IMR-90 (cell line): Measurements from ENCODE around the gene RNF225. TPM values are rescaled to one million over a fixed set of nuclear protein-coding genes. Genes with fewer than 3 reads are reported as not detected.

Experiments
- ATAC-seq: fragments of 200-7000 bp; cut with Tn5 transposase; 2 replicates; pipeline ENCODE4 v1.9.1; 2020; ENCODE audit warnings: low read depth, mild to moderate bottlenecking, moderate library complexity
- BruUV-seq: library from RNA; stranded (reverse); fragments of 400-500 nt; replicated peaks from 2 replicates; lab custom pipeline; 2021; lab: Mats Ljungman, UMichigan
- CTCF ChIA-PET: fragments of 300-600 bp; formaldehyde crosslinking; extraction: SDS; loops from one replicate; lab custom pipeline; 2021; ENCODE audit warnings: antibody characterized with exemption; lab: Yijun Ruan, JAX
- POLR2A ChIA-PET: fragments of 300-600 bp; sonication (Branson Sonifier 250); formaldehyde crosslinking; loops from one replicate; lab custom pipeline; 2022; ENCODE audit warnings: antibody characterized with exemption; ENCODE audit not compliant: unreplicated experiment; lab: Charles Lee
- DNase-seq: peaks from one replicate; pipeline ENCODE4 v3.0.0; 2013
- H2AFZ ChIP-seq: replicated peaks from 2 replicates; pipeline ENCODE3; 2013; ENCODE audit warnings: low read length, mild to moderate bottlenecking; ENCODE audit not compliant: poor library complexity
- H2AK5ac ChIP-seq: 2 replicates; pipeline ENCODE4 v1.6.1; 2013; ENCODE audit warnings: low read depth, low read length, inconsistent platforms
- H2AK9ac ChIP-seq: replicated peaks from 2 replicates; pipeline ENCODE3; 2013; ENCODE audit warnings: mild to moderate bottlenecking, low read depth, low read length, moderate library complexity; ENCODE audit not compliant: poor library complexity
- H2BK120ac ChIP-seq: 2 replicates; pipeline ENCODE4 v1.6.1; 2013; ENCODE audit warnings: low read depth, low read length, inconsistent platforms
- H2BK15ac ChIP-seq: 3 replicates; pipeline ENCODE4 v1.6.1; 2013; ENCODE audit warnings: low read depth, low read length, inconsistent platforms
- H2BK20ac ChIP-seq: 2 replicates; pipeline ENCODE4 v1.6.1; 2013; ENCODE audit warnings: low read depth, mild to moderate bottlenecking, inconsistent platforms, low read length, moderate library complexity
- H2BK5ac ChIP-seq: 2 replicates; pipeline ENCODE4 v1.6.1; 2013; ENCODE audit warnings: mild to moderate bottlenecking, low read depth, low read length, inconsistent platforms; ENCODE audit not compliant: poor library complexity, severe bottlenecking
- H3K14ac ChIP-seq: replicated peaks from 2 replicates; pipeline ENCODE4 v1.6.1; 2013; ENCODE audit warnings: low read depth, low read length, inconsistent platforms
- H3K18ac ChIP-seq: 2 replicates; pipeline ENCODE4 v1.6.1; 2013; ENCODE audit warnings: low read depth, low read length, control low read depth
- H3K23ac ChIP-seq: 2 replicates; pipeline ENCODE4 v1.6.1; 2013; ENCODE audit warnings: low read depth, low read length, inconsistent platforms
- H3K27ac ChIP-seq: 2 replicates; pipeline ENCODE4 v1.5.1; 2013; ENCODE audit warnings: mild to moderate bottlenecking, control low read depth, low read length; ENCODE audit not compliant: insufficient read depth
- H3K27me3 ChIP-seq: 2 replicates; pipeline ENCODE4 v1.6.1; 2013; ENCODE audit warnings: low read length; ENCODE audit not compliant: control insufficient read depth, insufficient read depth
- H3K36me3 ChIP-seq: 2 replicates; pipeline ENCODE4 v1.6.1; 2013; ENCODE audit warnings: low read length, mixed read lengths; ENCODE audit not compliant: control insufficient read depth, insufficient read depth
- H3K4ac ChIP-seq: 2 replicates; pipeline ENCODE4 v1.6.1; 2013; ENCODE audit warnings: low read depth, low read length, inconsistent platforms
- H3K4me1 ChIP-seq: 2 replicates; pipeline ENCODE4 v1.6.1; 2013; ENCODE audit warnings: low read length, mixed read lengths; ENCODE audit not compliant: control insufficient read depth, insufficient read depth
- H3K4me2 ChIP-seq: 2 replicates; pipeline ENCODE4 v1.6.1; 2013; ENCODE audit warnings: low read depth, mild to moderate bottlenecking, control low read depth, low read length, moderate library complexity
- H3K4me3 ChIP-seq: 2 replicates; pipeline ENCODE4 v1.5.1; 2013; ENCODE audit warnings: low read depth, mild to moderate bottlenecking, control low read depth, low read length, moderate library complexity; ENCODE audit not compliant: insufficient read depth
- H3K56ac ChIP-seq: 2 replicates; pipeline ENCODE4 v1.6.1; 2013; ENCODE audit warnings: low read length, inconsistent platforms; ENCODE audit not compliant: insufficient read depth; ENCODE audit errors: extremely low read depth
- H3K79me1 ChIP-seq, 2 experiments: 2 replicates each; pipeline ENCODE4 v1.6.1; 2013; ENCODE audit warnings: low read length in 2 of 2, inconsistent platforms in 1 of 2, low read depth in 1 of 2
- H3K9ac ChIP-seq: 2 replicates; pipeline ENCODE4 v1.6.1; 2013; ENCODE audit warnings: low read depth, low read length, control low read depth
- H3K9me1 ChIP-seq: 2 replicates; pipeline ENCODE4 v1.6.1; 2013; ENCODE audit warnings: low read length, inconsistent platforms; ENCODE audit not compliant: insufficient read depth
- H3K9me3 ChIP-seq: 2 replicates; pipeline ENCODE4 v1.6.1; 2013; ENCODE audit warnings: low read length; ENCODE audit not compliant: control insufficient read depth, insufficient read depth
- H4K20me1 ChIP-seq: 2 replicates; pipeline ENCODE4 v1.6.1; 2013; ENCODE audit warnings: low read length, inconsistent platforms; ENCODE audit not compliant: insufficient read depth
- H4K5ac ChIP-seq: 2 replicates; pipeline ENCODE4 v1.6.1; 2013; ENCODE audit warnings: mild to moderate bottlenecking, low read depth, low read length, control low read depth
- H4K8ac ChIP-seq, 2 experiments: 2 replicates each; pipeline ENCODE4 v1.6.1; 2013; ENCODE audit warnings: low read depth in 2 of 2, low read length in 2 of 2, control low read depth in 1 of 2, inconsistent platforms in 1 of 2
- H4K91ac ChIP-seq: 2 replicates; pipeline ENCODE4 v1.6.1; 2013; ENCODE audit warnings: low read depth, low read length, inconsistent platforms; ENCODE audit not compliant: insufficient read depth
- FOS ChIP-seq: fragments of 150-350 bp; IDR thresholded peaks from 2 replicates; pipeline ENCODE4 v1.6.1; 2016; ENCODE audit warnings: low read depth, low read length
- WGBS, 2 experiments: methylation state at CpG; one replicate each; pipeline versions ENCODE4 v1.1.5 to v1.1.7; 2013; ENCODE audit warnings: missing lambda C conversion rate in 2 of 2; ENCODE audit not compliant: insufficient read length in 1 of 2; ENCODE audit errors: extremely low coverage in 2 of 2; 5-methylcytosine and 5-hydroxymethylcytosine counted together
- dilution Hi-C: fragments of 300-500 bp; cut with HindIII; formaldehyde crosslinking; loops from one replicate; pipeline ENCODE4 v1.14.3; 2018; ENCODE audit warnings: low sequenced_read_pairs; ENCODE audit not compliant: unreplicated experiment
- in situ Hi-C: fragments of 300-500 bp; cut with MboI; formaldehyde crosslinking; loops from 3 replicates; pipeline ENCODE4 v1.14.3; 2019; ENCODE audit warnings: low sequenced_read_pairs, inconsistent platforms, mixed read lengths
- intact Hi-C: fragments of 100-400 bp; cut with micrococcal nuclease; formaldehyde crosslinking; loops from 2 replicates; pipeline ENCODE4 v1.10.0; 2022
- polyA plus RNA-seq, 3 experiments: library from polyadenylated mRNA; depleted of rRNA; stranded (reverse); fragments of >200 nt; gene quantifications; 2 replicates each; pipeline ENCODE4 v1.2.3, GENCODE V29; 2012; ENCODE audit warnings: low replicate concordance in 1 of 3
- total RNA-seq: library from RNA; depleted of rRNA; stranded (reverse); fragments of >200 nt; gene quantifications from 2 replicates; pipeline ENCODE4 v1.2.3, GENCODE V29; 2012

The RNF225 gene
- total and polyA plus RNA-seq, 2 of the 4 experiments (the other 2 are of a cell fraction): 0.10 TPM; not detected in 1

GRCh38 chr19:58367698-58368454, 27.6 kb upstream of the RNF225 start:
- Histone ChIP-seq H2BK15ac (no peak overlapping the region), H3K4me1 (no peaks in the 10 kb centered on the region), H3K4me2 (no peak overlapping the region), H3K23ac (no peak overlapping the region), H3K56ac (no peak overlapping the region), H4K91ac (no peak overlapping the region), H3K9me1 (no peaks in the 10 kb centered on the region), H2AFZ (no peak overlapping the region), H3K9me3 (peaks cover 3% of the 10 kb centered on the region; the same call in 1 of the 2 replicates), H3K27ac (no peak overlapping the region), H3K14ac (no peak overlapping the region), H4K20me1 (no peaks in the 10 kb centered on the region), H2BK20ac (no peak overlapping the region), H4K5ac (no peak overlapping the region), H2AK5ac (no peak overlapping the region), H3K79me1 (no peaks in the 10 kb centered on the region), H2BK5ac (no peak overlapping the region), H3K18ac (no peak overlapping the region), H2BK120ac (no peak overlapping the region), H2AK9ac (no peak overlapping the region), H3K9ac (no peak overlapping the region), H3K36me3 (no peaks in the 10 kb centered on the region), H3K4me3 (no peak overlapping the region), H3K4ac (no peak overlapping the region), H3K27me3 (no peaks in the 10 kb centered on the region), H4K8ac (no peak overlapping the region)
- DNase-seq (no peak), ATAC-seq (no peak)
- dilution Hi-C loops (no loop called here), in situ Hi-C loops (no loop called here), intact Hi-C loops (no loop called here)
- WGBS, 2 experiments: 63% methylated on average over 93 of the region's 106 CpGs; no CpG with 5 or more reads in 1 of the 2 experiments
- CTCF ChIA-PET: no interaction called here
- no peak for TF ChIP-seq FOS
- no TSS peak for BruUV-seq
- POLR2A ChIA-PET: no interaction called here
